SK-N-SH treated with all-trans-retinoic acid at 6 μM for 48 hours (cell line): ENCODE measurements around the gene TOMM5.

Experiments used
- ATAC-seq: fragments of 200-7000 bp; cut with Tn5 transposase; 3 replicates; pipeline ENCODE4 v1.9.1; 2020; ENCODE audit warnings: mild to moderate bottlenecking, moderate library complexity
- ARNTL ChIP-seq: fragments of 450-650 bp; formaldehyde crosslinking; IDR thresholded peaks from 2 replicates; pipeline ENCODE4 v1.5.0; 2020; ENCODE audit warnings: low read depth, mild to moderate bottlenecking, moderate library complexity, borderline replicate concordance
- BACH2 ChIP-seq: fragments of 250-450 bp; sonication (Bioruptor Pico); IDR thresholded peaks from 2 replicates; pipeline ENCODE4 v1.9.0; 2021; ENCODE audit warnings: mild to moderate bottlenecking, borderline replicate concordance
- CSRNP3 ChIP-seq: fragments of 250-450 bp; sonication (Bioruptor Pico); IDR thresholded peaks from 2 replicates; pipeline ENCODE4 v1.5.1; 2021; ENCODE audit warnings: mild to moderate bottlenecking, moderate library complexity
- ESRRG ChIP-seq: fragments of 250-450 bp; sonication (Bioruptor Pico); IDR thresholded peaks from 2 replicates; pipeline ENCODE4 v1.6.1; 2021; ENCODE audit warnings: mild to moderate bottlenecking
- GLIS3 ChIP-seq: fragments of 250-450 bp; sonication (Bioruptor Pico); IDR thresholded peaks from 2 replicates; pipeline ENCODE4 v1.5.0; 2020; ENCODE audit warnings: mild to moderate bottlenecking, moderate library complexity
- ISL1 ChIP-seq: fragments of 250-450 bp; sonication (Bioruptor Pico); IDR thresholded peaks from 2 replicates; pipeline ENCODE4 v2.1.2; 2022; ENCODE audit warnings: mild to moderate bottlenecking, moderate library complexity
- OSR1 ChIP-seq: fragments of 250-450 bp; sonication (Bioruptor Pico); IDR thresholded peaks from 2 replicates; pipeline ENCODE4 v1.8.0; 2022; ENCODE audit warnings: moderate library complexity, mild to moderate bottlenecking, inconsistent platforms
- PATZ1 ChIP-seq: fragments of 250-450 bp; sonication (Bioruptor Pico); IDR thresholded peaks from 2 replicates; pipeline ENCODE4 v1.8.0; 2020; ENCODE audit warnings: mild to moderate bottlenecking, moderate library complexity, borderline replicate concordance
- POU6F1 ChIP-seq: fragments of 250-450 bp; sonication (Bioruptor Pico); IDR thresholded peaks from 2 replicates; pipeline ENCODE4 v1.8.0; 2021; ENCODE audit warnings: low read depth, mild to moderate bottlenecking, moderate library complexity, borderline replicate concordance
- PPARA ChIP-seq: fragments of 250-450 bp; sonication (Bioruptor Pico); IDR thresholded peaks from 2 replicates; pipeline ENCODE4 v1.5.0; 2020; ENCODE audit warnings: mild to moderate bottlenecking, borderline replicate concordance
- RARB ChIP-seq: fragments of 250-450 bp; sonication (Bioruptor Pico); IDR thresholded peaks from 2 replicates; pipeline ENCODE4 v1.8.0; 2021; ENCODE audit warnings: mild to moderate bottlenecking, moderate library complexity
- SNAI2 ChIP-seq: fragments of 250-450 bp; sonication (Bioruptor Pico); IDR thresholded peaks from 2 replicates; pipeline ENCODE4 v1.5.0; 2020; ENCODE audit warnings: mild to moderate bottlenecking, moderate library complexity
- TCF4 ChIP-seq: fragments of 250-450 bp; sonication (Bioruptor Pico); IDR thresholded peaks from 2 replicates; pipeline ENCODE4 v1.8.0; 2021; ENCODE audit warnings: mild to moderate bottlenecking, moderate library complexity, borderline replicate concordance
- TOX ChIP-seq: fragments of 250-450 bp; sonication (Bioruptor Pico); IDR thresholded peaks from 2 replicates; pipeline ENCODE4 v1.8.0; 2021; ENCODE audit warnings: mild to moderate bottlenecking, moderate library complexity, borderline replicate concordance
- ZC3H10 ChIP-seq: fragments of 250-450 bp; sonication (Bioruptor Pico); IDR thresholded peaks from 2 replicates; pipeline ENCODE4 v1.5.1; 2021; ENCODE audit warnings: mild to moderate bottlenecking, moderate library complexity
- ZFP3 ChIP-seq: fragments of 250-450 bp; sonication (Bioruptor Pico); IDR thresholded peaks from 2 replicates; pipeline ENCODE4 v1.5.0; 2020; ENCODE audit warnings: mild to moderate bottlenecking, moderate library complexity
- ZNF565 ChIP-seq: fragments of 450-650 bp; formaldehyde crosslinking; conservative IDR thresholded peaks from 2 replicates; pipeline ENCODE4 v1.5.0; 2020; ENCODE audit warnings: low read depth, mild to moderate bottlenecking, moderate library complexity
- ZNF8 ChIP-seq: fragments of 450-650 bp; formaldehyde crosslinking; IDR thresholded peaks from 2 replicates; pipeline ENCODE4 v1.5.0; 2020; ENCODE audit warnings: mild to moderate bottlenecking, moderate library complexity
- TF ChIP-seq, protein P1 (sequence below): fragments of 250-450 bp; sonication (Bioruptor Pico); IDR thresholded peaks from 2 replicates; pipeline ENCODE4 v1.5.1; 2020; ENCODE audit warnings: low read depth, mild to moderate bottlenecking, moderate library complexity
- TF ChIP-seq, protein P2 (sequence below): fragments of 250-450 bp; sonication (Bioruptor Pico); IDR thresholded peaks from 2 replicates; pipeline ENCODE4 v1.5.0; 2020; ENCODE audit warnings: mild to moderate bottlenecking, moderate library complexity

Gene TOMM5

DNA sequence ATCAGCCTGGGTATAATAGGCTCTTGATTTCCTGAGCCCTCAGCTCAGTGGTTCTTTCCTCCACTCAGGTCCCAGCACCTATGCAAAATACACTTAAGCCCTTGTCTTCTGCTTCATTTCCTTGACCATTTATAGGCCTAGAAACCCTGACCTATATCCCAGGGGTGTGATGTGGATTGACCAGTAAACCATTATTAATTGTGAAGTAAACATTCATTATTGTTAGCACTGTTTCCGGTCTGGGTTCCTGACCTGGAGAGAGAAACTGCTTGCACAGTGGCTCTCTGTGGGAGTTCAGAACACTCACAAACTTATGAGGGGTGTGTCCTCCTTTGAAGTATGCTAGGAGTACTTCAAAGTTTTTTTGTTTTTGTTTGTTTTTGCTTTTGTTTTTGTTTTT, 19.6 kb upstream of the TOMM5 start:
- TF ChIP-seq RARB, result no peak
- no peak for TF ChIP-seq TCF4 (CRISPR knock-in tag)
- no peak for TF ChIP-seq CSRNP3
- TF ChIP-seq ZNF565, result no peak
- TF ChIP-seq ESRRG (CRISPR knock-in tag), result no peak
- no peak for TF ChIP-seq ARNTL (CRISPR knock-in tag)
- no peak for TF ChIP-seq ZNF8 (CRISPR knock-in tag)
- no peak for TF ChIP-seq POU6F1 (CRISPR knock-in tag)
- TF ChIP-seq PPARA (CRISPR knock-in tag), result no peak
- TF ChIP-seq BACH2 (CRISPR knock-in tag), result no peak
- no peak for TF ChIP-seq ZFP3 (CRISPR knock-in tag)
- TF ChIP-seq, protein P1, sequence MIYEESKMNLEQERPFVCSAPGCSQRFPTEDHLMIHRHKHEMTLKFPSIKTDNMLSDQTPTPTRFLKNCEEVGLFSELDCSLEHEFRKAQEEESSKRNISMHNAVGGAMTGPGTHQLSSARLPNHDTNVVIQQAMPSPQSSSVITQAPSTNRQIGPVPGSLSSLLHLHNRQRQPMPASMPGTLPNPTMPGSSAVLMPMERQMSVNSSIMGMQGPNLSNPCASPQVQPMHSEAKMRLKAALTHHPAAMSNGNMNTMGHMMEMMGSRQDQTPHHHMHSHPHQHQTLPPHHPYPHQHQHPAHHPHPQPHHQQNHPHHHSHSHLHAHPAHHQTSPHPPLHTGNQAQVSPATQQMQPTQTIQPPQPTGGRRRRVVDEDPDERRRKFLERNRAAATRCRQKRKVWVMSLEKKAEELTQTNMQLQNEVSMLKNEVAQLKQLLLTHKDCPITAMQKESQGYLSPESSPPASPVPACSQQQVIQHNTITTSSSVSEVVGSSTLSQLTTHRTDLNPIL (CRISPR knock-in tag), result no peak
- no peak for TF ChIP-seq OSR1
- no peak for TF ChIP-seq PATZ1 (CRISPR knock-in tag)
- no peak for TF ChIP-seq SNAI2
- no peak for TF ChIP-seq ISL1 (CRISPR knock-in tag)
- no peak for TF ChIP-seq ZC3H10 (CRISPR knock-in tag)
- TF ChIP-seq, protein P2, sequence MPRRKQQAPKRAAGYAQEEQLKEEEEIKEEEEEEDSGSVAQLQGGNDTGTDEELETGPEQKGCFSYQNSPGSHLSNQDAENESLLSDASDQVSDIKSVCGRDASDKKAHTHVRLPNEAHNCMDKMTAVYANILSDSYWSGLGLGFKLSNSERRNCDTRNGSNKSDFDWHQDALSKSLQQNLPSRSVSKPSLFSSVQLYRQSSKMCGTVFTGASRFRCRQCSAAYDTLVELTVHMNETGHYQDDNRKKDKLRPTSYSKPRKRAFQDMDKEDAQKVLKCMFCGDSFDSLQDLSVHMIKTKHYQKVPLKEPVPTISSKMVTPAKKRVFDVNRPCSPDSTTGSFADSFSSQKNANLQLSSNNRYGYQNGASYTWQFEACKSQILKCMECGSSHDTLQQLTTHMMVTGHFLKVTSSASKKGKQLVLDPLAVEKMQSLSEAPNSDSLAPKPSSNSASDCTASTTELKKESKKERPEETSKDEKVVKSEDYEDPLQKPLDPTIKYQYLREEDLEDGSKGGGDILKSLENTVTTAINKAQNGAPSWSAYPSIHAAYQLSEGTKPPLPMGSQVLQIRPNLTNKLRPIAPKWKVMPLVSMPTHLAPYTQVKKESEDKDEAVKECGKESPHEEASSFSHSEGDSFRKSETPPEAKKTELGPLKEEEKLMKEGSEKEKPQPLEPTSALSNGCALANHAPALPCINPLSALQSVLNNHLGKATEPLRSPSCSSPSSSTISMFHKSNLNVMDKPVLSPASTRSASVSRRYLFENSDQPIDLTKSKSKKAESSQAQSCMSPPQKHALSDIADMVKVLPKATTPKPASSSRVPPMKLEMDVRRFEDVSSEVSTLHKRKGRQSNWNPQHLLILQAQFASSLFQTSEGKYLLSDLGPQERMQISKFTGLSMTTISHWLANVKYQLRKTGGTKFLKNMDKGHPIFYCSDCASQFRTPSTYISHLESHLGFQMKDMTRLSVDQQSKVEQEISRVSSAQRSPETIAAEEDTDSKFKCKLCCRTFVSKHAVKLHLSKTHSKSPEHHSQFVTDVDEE (CRISPR knock-in tag), result no peak
- TF ChIP-seq GLIS3, result no peak
- TF ChIP-seq TOX, result no peak
- ATAC-seq, result no peak

DNA sequence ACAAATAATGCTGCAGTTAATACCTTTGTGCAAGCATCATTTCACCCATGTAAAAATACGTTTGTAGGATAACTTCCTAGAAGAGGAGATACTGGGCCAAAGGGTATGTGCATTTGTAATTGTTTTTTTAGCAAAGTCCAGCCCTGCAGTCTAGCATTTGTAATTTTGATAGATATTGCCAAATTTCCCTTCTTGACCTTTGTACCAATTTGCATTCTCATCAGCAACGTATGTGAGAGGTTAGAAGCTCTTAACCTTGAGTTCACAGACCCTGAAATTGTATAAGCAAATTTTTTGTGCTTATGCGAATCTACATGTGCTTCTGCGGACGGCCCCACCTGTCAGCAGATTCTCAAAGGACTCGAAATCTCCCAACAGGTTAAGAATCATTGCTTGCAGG, 18.6 kb upstream of the TOMM5 start:
- ATAC-seq, result no peak
- TF ChIP-seq SNAI2 (no peak), BACH2 (CRISPR knock-in tag) (no peak), TCF4 (CRISPR knock-in tag) (no peak), ZNF565 (no peak), ZNF8 (CRISPR knock-in tag) (no peak), PATZ1 (CRISPR knock-in tag) (no peak)
